HG03442 (cell line): ENCODE measurements around the gene SLC26A4.

ENCODE experiments used
- ATAC-seq: cut with Tn5 transposase; IDR thresholded peaks from one replicate; pipeline ENCODE4 v1.9.1; 2021; ENCODE audit warnings: mild to moderate bottlenecking, moderate library complexity; ENCODE audit not compliant: unreplicated experiment

Gene SLC26A4

DNA sequence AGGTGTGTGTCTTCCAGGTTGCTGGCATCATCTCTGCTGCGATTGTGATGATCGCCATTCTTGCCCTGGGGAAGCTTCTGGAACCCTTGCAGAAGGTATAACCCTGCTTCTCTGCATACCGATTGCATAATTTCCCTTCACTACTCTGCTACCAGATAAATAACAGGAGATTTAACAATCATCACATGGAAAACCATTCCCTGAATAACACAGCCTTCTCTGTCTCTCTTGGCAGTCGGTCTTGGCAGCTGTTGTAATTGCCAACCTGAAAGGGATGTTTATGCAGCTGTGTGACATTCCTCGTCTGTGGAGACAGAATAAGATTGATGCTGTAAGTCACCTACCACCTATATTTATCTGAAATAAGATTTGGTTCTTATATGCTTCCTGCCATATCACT, 33.8 kb downstream of the SLC26A4 start:
- no peak for ATAC-seq

GRCh38 chr7:107696330-107696946, 35.8 kb downstream of the SLC26A4 start:
- ATAC-seq: no peak

- ATAC-seq: no peak
These were observed 36.9 kb downstream of the SLC26A4 start for GRCh38 chr7:107697321-107698049.

GRCh38 chr7:107700570-107700969, 39.9 kb downstream of the SLC26A4 start:
- no peak for ATAC-seq

- no peak for ATAC-seq
These were observed 40.6 kb downstream of the SLC26A4 start for GRCh38 chr7:107701191-107701590.

DNA sequence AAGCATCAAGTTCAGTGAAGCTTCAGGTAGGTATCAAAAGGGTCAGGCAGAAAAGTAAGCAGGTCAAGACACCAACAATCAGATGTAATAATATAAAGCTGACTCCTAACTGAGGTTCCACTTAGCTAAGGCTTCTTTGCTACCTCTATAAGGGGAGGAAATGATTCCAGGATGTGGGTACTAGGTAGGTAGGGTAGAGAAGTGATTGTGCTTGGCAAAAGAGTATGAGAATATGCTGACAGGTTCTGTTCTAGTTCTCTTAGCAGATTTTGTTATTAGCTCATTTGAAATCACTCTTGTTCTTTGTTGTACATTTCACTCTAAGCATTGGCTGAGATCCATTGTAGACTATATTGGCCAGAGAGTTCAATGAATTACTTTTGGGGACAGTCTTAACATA, 42.6 kb downstream of the SLC26A4 start:
- no peak for ATAC-seq

- no peak for ATAC-seq
These were observed 43.2 kb downstream of the SLC26A4 start for GRCh38 chr7:107703872-107704271.

DNA sequence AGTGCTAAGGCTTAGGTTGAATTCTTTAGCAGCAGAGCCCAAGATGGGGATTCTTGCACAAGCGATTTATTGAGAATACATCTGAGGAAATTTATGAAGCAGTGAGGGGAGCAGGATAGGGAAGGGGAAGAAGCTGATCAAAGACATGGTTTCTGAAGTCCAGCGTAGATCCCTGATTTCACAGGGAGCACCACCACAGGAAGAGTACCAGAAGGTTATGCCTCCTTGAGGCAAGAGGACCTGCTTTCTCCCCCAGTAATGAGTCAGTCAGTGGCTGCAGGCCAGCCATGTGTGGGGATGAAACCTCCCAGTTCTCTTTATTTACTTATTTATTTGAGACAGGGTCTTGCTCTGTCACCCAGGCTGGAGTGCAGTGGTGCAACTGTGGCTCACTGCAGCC, 48.3 kb downstream of the SLC26A4 start:
- no peak for ATAC-seq

DNA sequence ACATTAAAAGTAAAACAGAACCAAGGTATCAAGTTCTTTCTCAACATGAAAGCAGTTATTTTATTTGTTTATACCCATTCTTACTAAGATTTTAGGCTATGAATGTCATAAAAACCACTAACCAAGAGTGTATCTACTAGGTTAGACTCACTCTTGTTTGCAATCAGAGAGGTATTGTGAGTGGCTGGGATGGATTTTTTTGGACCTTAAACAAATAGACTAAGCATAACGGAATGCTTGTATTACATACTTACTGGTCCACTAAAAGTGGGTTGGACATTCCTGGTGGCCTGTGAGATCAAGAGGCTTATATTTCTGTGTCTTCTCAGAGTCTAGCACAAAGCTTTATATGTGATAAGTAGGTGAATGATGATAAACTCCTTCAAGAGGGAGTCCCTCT, 50.7 kb downstream of the SLC26A4 start:
- no peak for ATAC-seq

GRCh38 chr7:107712025-107712424, 51.4 kb downstream of the SLC26A4 start:
- ATAC-seq: no peak

DNA sequence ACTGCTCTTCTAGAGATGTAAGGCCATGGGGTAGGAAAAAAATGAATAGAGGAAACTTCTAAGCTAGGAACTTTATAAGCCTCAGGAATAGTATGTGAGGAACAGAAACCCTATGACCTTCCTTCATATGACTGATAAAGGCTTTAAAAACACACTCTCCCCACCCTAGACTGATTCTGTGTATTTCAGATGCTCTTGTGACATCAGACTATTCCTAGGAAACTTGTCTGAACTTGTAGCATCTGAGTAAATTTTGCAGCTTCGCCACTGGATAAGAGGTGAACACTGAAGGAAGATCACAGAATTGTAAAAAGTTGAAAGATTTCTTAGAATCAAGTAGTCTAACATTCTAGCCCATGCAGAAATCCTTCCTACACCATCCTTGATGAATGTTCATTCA, 52.3 kb downstream of the SLC26A4 start:
- no peak for ATAC-seq

GRCh38 chr7:107715531-107715930, 54.9 kb downstream of the SLC26A4 start:
- no peak for ATAC-seq

- ATAC-seq: no peak
These were observed 58.0 kb downstream of the SLC26A4 start for GRCh38 chr7:107718456-107719193.

- no peak for ATAC-seq
These were observed 60.7 kb downstream of the SLC26A4 start for GRCh38 chr7:107721286-107721685.

- no peak for ATAC-seq
These were observed 62.6 kb downstream of the SLC26A4 start for GRCh38 chr7:107723255-107723654.

DNA sequence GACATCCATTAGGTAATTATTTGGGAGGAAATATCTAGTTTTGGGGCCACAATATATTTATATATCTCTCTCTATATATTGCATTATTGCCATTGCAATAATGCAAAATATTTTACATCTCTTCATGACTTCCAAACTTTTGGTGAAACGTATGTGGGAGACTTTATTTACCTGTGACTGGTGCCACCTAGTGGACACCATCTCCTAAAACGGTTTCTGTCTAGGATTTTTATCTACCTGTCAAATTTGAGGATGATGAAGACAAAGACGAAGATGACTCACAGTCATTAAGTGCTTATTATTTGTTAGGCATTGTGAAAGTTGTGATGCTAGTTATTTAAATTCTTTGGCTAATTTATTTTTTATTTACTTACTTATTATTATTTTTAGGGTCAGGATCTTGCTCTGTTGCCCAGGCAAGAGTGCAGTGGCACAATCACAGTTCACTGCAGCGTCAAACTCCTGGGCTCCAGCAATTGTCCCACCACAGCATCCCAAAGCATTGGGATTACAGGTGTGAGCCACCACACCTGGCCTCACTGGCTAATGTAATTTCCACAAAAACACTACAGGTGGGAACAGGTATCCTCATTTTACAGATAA, 64.6 kb downstream of the SLC26A4 start:
- no peak for ATAC-seq

- no peak for ATAC-seq
These were observed 65.9 kb downstream of the SLC26A4 start for GRCh38 chr7:107726356-107727130.

DNA sequence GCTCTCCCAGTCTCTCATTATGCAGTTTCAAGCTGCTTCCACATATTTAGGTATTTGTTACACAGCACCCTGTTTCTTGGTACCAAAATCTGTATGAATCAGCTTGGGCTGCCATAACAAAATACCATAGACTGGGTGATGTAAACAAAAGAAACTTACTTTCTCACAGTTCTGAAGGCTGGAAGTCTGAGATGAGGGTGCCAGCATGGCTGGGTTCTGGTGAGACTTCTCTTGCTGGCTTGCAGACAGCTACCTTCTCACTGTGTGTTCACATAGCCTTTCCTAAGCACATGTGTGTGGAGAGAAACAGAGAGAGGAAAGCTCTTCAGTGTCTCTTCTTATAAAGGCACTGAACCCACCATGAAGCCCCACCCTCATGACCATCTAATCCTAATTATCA, 67.6 kb downstream of the SLC26A4 start:
- no peak for ATAC-seq

DNA sequence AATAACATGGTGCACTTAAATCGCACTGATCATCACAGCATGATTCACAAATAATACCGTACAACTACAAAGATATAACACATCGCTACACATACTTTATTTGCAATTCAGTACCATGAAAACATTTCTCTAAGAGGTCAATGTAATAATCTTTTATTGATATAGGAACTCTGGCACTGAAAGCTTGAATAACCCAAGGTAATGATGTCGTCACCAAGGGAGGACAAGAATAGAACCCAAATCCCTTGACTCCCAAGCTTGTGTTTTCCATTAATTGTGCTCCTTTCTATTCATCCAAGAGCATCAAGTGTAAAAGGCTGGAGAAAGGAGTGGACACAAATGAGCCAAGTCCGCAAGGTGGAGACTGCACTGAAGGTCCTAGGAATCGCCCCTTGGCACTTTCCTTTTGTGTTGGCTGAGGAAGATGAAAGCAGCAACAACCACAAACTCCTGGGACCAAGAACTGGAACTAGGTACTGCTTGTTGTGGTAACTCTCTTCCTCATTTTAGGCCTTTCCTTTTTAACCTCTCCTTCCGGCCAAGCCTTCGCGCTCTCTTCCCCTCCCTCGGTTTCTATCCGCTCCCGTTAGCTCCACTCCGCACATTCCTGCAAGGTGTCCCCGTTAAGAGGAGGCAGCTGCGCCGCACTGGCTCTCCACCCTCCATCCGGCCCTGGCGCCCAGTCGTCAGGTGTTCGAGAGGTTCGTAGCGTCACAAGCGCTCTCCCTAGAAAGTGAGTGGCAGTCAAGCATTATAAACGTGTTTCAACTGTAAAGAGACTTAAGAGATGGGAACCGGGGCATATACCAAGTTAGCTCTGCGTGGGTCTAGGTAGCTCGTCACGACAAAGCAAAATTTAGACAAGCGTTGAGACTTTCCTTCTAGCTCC, 82.3 kb downstream of the SLC26A4 start:
- ATAC-seq: peak; percentile 34
